ENCODE data around the gene CAPZA1.
"Not testable (repeated sequence)": the region's sequence is repeated elsewhere in the genome, so short reads cannot be mapped to it uniquely, and the experiment has no call there.

Gene CAPZA1

DNA sequence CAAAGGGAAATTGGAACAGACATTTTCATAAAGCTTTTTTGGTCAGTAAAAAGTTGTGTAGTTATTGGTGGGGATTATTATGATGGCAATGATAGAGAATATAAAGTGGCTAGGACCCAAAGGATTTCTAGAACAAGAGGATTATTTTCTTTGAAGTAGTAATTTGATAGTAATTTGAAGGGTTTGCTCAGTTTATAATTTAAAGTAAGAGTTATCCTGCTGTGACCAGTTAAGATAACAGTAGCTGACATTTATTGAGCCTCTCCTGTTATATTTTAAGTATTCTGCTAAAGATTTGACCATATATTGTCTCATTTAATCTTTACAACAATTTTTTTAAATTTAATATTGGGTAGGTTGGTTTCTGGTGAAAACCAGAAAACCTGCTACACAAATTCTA, 14.7 kb downstream of the CAPZA1 start:
- Histone ChIP-seq H3K27ac (no peak overlapping the region), H3K9me3 (ENCODE audit: severe bottlenecking) (no peaks in the 10 kb centered on the region), H3K36me3 (peaks cover 11% of the 10 kb centered on the region), H3K4me3 (ENCODE audit: low read depth, low read length) (no peak overlapping the region), H3K27me3 (ENCODE audit: insufficient read depth, low read depth, severe bottlenecking) (no peaks in the 10 kb centered on the region)
- no peak for DNase-seq
- TF ChIP-seq, protein P1, sequence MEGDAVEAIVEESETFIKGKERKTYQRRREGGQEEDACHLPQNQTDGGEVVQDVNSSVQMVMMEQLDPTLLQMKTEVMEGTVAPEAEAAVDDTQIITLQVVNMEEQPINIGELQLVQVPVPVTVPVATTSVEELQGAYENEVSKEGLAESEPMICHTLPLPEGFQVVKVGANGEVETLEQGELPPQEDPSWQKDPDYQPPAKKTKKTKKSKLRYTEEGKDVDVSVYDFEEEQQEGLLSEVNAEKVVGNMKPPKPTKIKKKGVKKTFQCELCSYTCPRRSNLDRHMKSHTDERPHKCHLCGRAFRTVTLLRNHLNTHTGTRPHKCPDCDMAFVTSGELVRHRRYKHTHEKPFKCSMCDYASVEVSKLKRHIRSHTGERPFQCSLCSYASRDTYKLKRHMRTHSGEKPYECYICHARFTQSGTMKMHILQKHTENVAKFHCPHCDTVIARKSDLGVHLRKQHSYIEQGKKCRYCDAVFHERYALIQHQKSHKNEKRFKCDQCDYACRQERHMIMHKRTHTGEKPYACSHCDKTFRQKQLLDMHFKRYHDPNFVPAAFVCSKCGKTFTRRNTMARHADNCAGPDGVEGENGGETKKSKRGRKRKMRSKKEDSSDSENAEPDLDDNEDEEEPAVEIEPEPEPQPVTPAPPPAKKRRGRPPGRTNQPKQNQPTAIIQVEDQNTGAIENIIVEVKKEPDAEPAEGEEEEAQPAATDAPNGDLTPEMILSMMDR (IDR thresholded peaks at IDR 0.05; ENCODE audit: low read depth, low read length) = no peak

DNA sequence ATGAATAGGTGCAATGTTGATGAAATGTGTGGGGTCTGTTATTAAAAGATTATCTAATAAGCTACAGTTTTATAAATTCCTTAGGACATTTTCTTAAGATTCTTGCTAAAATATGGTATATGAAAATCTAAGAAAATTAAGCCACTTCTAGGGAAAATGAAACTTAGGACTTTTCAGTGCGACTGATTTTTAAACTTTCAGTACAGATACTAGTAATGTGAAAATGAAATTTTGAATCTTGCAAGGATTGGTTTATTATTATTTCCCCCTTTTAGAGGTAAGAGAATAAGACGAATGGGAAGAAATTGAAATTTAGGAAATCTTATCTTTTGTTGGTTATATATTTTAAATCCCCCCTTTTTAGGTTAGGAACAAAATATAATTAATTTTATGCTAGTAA, 16.4 kb downstream of the CAPZA1 start:
- H3K4me3 ChIP-seq (ENCODE audit: low read depth, low read length) = no peak overlapping the region
- no peaks in the 10 kb centered on the region for H3K27me3 ChIP-seq (ENCODE audit: insufficient read depth, low read depth, severe bottlenecking)
- TF ChIP-seq, protein P1 (IDR thresholded peaks at IDR 0.05; ENCODE audit: low read depth, low read length) = no peak
- H3K36me3 ChIP-seq = no peaks in the 10 kb centered on the region
- no peak overlapping the region for H3K27ac ChIP-seq
- no peaks in the 10 kb centered on the region for H3K9me3 ChIP-seq (ENCODE audit: severe bottlenecking)
- no peak for DNase-seq

DNA sequence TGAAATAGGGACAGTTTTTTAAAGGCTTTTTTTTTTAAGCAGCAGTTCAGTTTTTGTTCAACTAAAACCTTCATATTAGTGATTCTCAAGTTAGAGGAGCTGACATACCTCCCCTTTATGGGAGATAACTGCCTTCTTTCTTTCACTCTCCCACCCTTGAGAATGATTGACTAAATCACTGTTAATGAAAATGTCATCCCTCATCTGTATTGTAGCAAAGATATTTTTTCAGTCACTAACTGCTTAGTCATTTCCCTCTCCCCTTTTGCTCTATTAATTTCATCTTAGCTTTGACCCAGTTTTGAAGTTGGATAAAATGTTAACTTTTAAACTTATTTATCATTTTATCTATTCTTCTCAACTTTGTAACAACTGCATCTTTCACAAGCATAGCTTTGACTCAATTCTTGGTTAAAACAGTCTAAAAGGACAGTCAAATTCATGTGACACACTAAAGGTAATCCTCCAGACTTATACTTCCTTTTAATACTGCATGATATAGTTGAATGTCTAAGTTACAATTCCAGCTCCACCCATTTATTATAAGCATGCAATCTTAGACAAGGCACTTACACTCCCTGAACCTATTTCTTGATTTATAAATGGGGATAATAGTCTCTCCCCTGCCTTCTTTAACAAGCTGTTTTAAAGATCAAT, 17.1 kb downstream of the CAPZA1 start:
- no peak for DNase-seq
- H3K27me3 ChIP-seq (ENCODE audit: insufficient read depth, low read depth, severe bottlenecking) = no peaks in the 10 kb centered on the region
- TF ChIP-seq, protein P1 (IDR thresholded peaks at IDR 0.05; ENCODE audit: low read depth, low read length) = no peak
- H3K27ac ChIP-seq = no peak overlapping the region
- no peak overlapping the region for H3K4me3 ChIP-seq (ENCODE audit: low read depth, low read length)
- H3K36me3 ChIP-seq = no peaks in the 10 kb centered on the region
- no peaks in the 10 kb centered on the region for H3K9me3 ChIP-seq (ENCODE audit: severe bottlenecking)

DNA sequence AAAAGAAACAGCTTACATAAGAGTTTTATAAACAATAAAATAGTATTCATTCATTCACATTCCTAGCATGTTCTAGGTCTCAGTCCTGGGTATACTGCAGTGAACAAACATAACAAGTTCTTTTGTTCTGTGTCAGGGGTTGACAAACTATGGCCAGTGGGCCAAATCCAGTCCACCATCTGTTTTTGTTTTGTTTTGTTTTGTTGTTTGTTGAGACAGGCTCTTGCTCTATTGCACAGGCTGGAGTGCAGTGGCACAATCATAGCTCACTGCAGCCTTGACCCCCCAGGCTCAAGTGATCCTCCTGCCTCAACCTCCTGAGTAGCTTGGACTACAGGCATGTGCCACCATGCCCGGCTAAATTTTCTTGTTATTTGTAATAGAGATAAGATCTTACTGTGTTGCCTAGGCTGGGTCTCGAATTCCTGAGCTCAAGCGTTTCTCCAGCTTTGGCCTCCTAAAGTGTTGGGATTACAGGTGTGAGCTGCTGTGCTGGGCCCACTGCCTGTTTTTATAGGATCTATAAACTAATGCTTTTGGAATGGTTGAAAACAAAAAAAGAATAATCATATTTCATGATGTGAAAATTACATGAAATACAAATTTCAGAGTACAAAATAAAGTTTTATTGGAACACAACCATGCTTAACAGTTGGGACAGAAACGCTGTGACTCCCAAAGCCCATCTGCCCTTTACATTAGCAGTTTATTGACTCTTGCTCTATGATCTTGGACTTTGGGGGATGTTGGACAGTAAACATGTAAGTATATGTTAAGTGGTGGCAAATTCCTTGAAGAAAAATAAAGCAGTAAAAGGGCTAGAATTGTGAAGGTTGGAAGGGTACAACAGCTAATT, 17.9 kb downstream of the CAPZA1 start:
- H3K27me3 ChIP-seq (ENCODE audit: insufficient read depth, low read depth, severe bottlenecking) = no peaks in the 10 kb centered on the region
- no peaks in the 10 kb centered on the region for H3K9me3 ChIP-seq (ENCODE audit: severe bottlenecking)
- TF ChIP-seq, protein P1 (IDR thresholded peaks at IDR 0.05; ENCODE audit: low read depth, low read length) = no peak
- no peak for DNase-seq
- H3K27ac ChIP-seq = no peak overlapping the region
- no peak overlapping the region for H3K4me3 ChIP-seq (ENCODE audit: low read depth, low read length)
- H3K36me3 ChIP-seq = no peaks in the 10 kb centered on the region

DNA sequence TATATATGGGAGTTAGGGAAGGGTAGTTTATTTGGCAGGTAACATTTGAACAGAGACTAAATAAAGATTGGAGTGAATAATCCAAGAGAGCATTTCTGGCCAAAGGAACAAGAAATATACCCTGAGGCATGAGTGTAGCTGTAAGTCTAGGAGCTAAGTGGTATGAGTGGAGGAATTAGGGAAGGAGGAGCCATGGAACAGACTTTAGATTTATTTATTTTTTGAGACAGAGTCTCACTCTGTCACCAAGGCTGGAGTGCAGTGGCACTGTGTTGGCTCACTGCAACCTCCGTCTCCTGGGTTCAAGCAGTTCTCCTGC, 18.4 kb downstream of the CAPZA1 start:
- no peaks in the 10 kb centered on the region for H3K9me3 ChIP-seq (ENCODE audit: severe bottlenecking)
- no peak for DNase-seq
- TF ChIP-seq, protein P1 (IDR thresholded peaks at IDR 0.05; ENCODE audit: low read depth, low read length) = no peak

DNA sequence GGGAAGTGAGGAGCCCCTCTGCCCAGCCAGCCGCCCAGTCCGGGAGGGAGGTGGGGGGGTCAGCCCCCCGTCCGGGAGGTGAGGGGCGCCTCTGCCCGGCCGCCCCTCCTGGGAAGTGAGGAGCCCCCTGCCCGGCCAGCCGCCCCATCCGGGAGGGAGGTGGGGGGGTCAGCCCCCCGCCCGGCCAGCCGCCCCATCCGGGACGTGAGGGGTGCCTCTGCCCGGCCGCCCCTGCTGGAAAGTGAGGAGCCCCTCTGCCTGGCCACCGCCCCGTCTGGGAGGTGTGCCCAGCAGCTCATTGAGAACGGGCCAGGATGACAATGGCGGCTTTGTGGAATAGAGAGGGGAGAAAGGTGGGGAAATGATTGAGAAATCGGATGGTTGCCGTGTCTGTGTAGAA, 20.8 kb downstream of the CAPZA1 start:
- not testable (repeated sequence) for H3K4me3 ChIP-seq (ENCODE audit: low read depth, low read length); H3K36me3 ChIP-seq

More for the DNA sequence above, 18.4 kb downstream of the CAPZA1 start:
- H3K4me3 ChIP-seq (ENCODE audit: low read depth, low read length) = no peak overlapping the region
- no peak overlapping the region for H3K27ac ChIP-seq
- H3K36me3 ChIP-seq = no peaks in the 10 kb centered on the region; the same call in 1 of the 2 replicates
- no peaks in the 10 kb centered on the region for H3K27me3 ChIP-seq (ENCODE audit: insufficient read depth, low read depth, severe bottlenecking)

More for the DNA sequence above, 20.8 kb downstream of the CAPZA1 start:
- not testable (repeated sequence) for H3K9me3 ChIP-seq (ENCODE audit: severe bottlenecking); DNase-seq; H3K27ac ChIP-seq; H3K27me3 ChIP-seq (ENCODE audit: insufficient read depth, low read depth, severe bottlenecking)

Measured in WERI-Rb-1 (cell line).